GM23248 (cell line): ENCODE results near the gene LRMDA. TPM values are rescaled to one million over a fixed set of nuclear protein-coding genes. Genes with fewer than 3 reads are reported as not detected.
"Not testable (repeated sequence)": the region's sequence is repeated elsewhere in the genome, so short reads cannot be mapped to it uniquely, and the experiment has no call there.

ENCODE experiments used
- DNase-seq: peaks from one replicate; pipeline ENCODE4 v3.0.0-alpha.2; 2015
- H2AFZ ChIP-seq: fragments of 200-600 bp; sonication (generic); 2 replicates; pipeline ENCODE4 v1.6.1; 2016; ENCODE audit warnings: antibody characterized with exemption
- H3F3A ChIP-seq: fragments of 200-600 bp; sonication (generic); 2 replicates; pipeline ENCODE4 v1.6.1; 2016; ENCODE audit warnings: mild to moderate bottlenecking, antibody characterized with exemption, mixed run types; ENCODE audit not compliant: insufficient read depth
- H3K27ac ChIP-seq: fragments of 200-600 bp; sonication (generic); 2 replicates; pipeline ENCODE4 v1.5.1; 2016; ENCODE audit warnings: mild to moderate bottlenecking
- H3K27me3 ChIP-seq: fragments of 200-600 bp; sonication (generic); replicated peaks from 2 replicates; pipeline ENCODE4 v1.6.1; 2016; ENCODE audit warnings: mild to moderate bottlenecking; ENCODE audit not compliant: insufficient read depth
- H3K36me3 ChIP-seq: fragments of 200-600 bp; sonication (generic); 2 replicates; pipeline ENCODE4 v1.6.1; 2016; ENCODE audit warnings: low read depth, mild to moderate bottlenecking
- H3K4me1 ChIP-seq: fragments of 200-600 bp; sonication (generic); 2 replicates; pipeline ENCODE4 v1.6.1; 2016; ENCODE audit warnings: mild to moderate bottlenecking; ENCODE audit not compliant: insufficient read depth
- H3K4me2 ChIP-seq: fragments of 200-600 bp; sonication (generic); one replicate; pipeline ENCODE4 v1.6.1; 2016; ENCODE audit warnings: mild to moderate bottlenecking; ENCODE audit not compliant: unreplicated experiment
- H3K4me3 ChIP-seq: fragments of 200-600 bp; sonication (generic); 2 replicates; pipeline ENCODE4 v1.5.1; 2016; ENCODE audit warnings: mild to moderate bottlenecking
- H3K79me2 ChIP-seq: fragments of 200-600 bp; sonication (generic); 2 replicates; pipeline ENCODE4 v1.6.1; 2016; ENCODE audit warnings: mild to moderate bottlenecking; ENCODE audit not compliant: insufficient read depth
- H3K9ac ChIP-seq: fragments of 200-600 bp; sonication (generic); 2 replicates; pipeline ENCODE4 v1.6.1; 2016; ENCODE audit warnings: mild to moderate bottlenecking
- H3K9me2 ChIP-seq: fragments of 200-600 bp; sonication (generic); 2 replicates; pipeline ENCODE4 v1.6.1; 2016; ENCODE audit warnings: mixed run types, mild to moderate bottlenecking, moderate library complexity; ENCODE audit not compliant: insufficient read depth
- H3K9me3 ChIP-seq: fragments of 200-600 bp; sonication (generic); one replicate; pipeline ENCODE4 v1.6.1; 2017; ENCODE audit warnings: low read depth
- H4K20me1 ChIP-seq: fragments of 200-600 bp; sonication (generic); 2 replicates; pipeline ENCODE4 v1.6.0; 2016; ENCODE audit not compliant: insufficient read depth
- EZH2 ChIP-seq: fragments of 200-600 bp; sonication (generic); IDR thresholded peaks from 2 replicates; pipeline ENCODE4 v1.6.1; 2018; ENCODE audit warnings: antibody characterized with exemption, mild to moderate bottlenecking; ENCODE audit not compliant: insufficient read depth, poor library complexity, severe bottlenecking
- EZH2phosphoT487 ChIP-seq: fragments of 200-600 bp; sonication (generic); IDR thresholded peaks from 2 replicates; pipeline ENCODE4 v1.6.1; 2018; ENCODE audit warnings: antibody characterized with exemption, moderate library complexity, mild to moderate bottlenecking, low read depth; ENCODE audit not compliant: insufficient read depth
- WGBS, 2 experiments: methylation state at CpG; one replicate each; pipeline ENCODE4 v1.1.6; 2015 to 2017; ENCODE audit warnings: low lambda C conversion rate in 2 of 2, low coverage in 1 of 2; ENCODE audit errors: missing lambda C conversion rate in 2 of 2; 5-methylcytosine and 5-hydroxymethylcytosine counted together
- in situ Hi-C: fragments of 300-500 bp; cut with MboI; formaldehyde crosslinking; loops from 2 replicates; pipeline ENCODE4 v1.15.0; 2020
- polyA plus RNA-seq: library from polyadenylated mRNA; unstranded; fragments of >200 nt; fragmentation: Nextera tagmentation; extraction: Ambion mirVana; gene quantifications from 2 replicates; pipeline ENCODE4 v1.2.1, GENCODE V29; 2016
- total RNA-seq: library from RNA; depleted of rRNA; stranded (reverse); fragments of >200 nt; shearing (Covaris generic); gene quantifications from 2 replicates; pipeline ENCODE4 v1.2.3, GENCODE V29; 2014

LRMDA gene
- total and polyA plus RNA-seq, 2 experiments from 2014 or later, result 2.6 TPM; not detected in 1

GRCh38 chr10:76523791-76524351 lies 1092.4 kb downstream of the LRMDA start:
- H3K4me3 ChIP-seq, result no peak overlapping the region
- H3K27ac ChIP-seq, result no peak overlapping the region
- H3K9ac ChIP-seq, result no peak overlapping the region
- TF ChIP-seq EZH2 (no peak), EZH2phosphoT487 (no peak)
- no peak for DNase-seq
- H2AFZ ChIP-seq, result no peak overlapping the region
- in situ Hi-C loops, result no loop called here
- no peaks in the 10 kb centered on the region for H3K27me3 ChIP-seq
- H3K9me3 ChIP-seq, result no peaks in the 10 kb centered on the region
- H3F3A ChIP-seq, result no peaks in the 10 kb centered on the region
- H3K79me2 ChIP-seq, result no peaks in the 10 kb centered on the region
- no peaks in the 10 kb centered on the region for H3K36me3 ChIP-seq
- H3K4me2 ChIP-seq, result no peak overlapping the region
- H3K4me1 ChIP-seq, result no peaks in the 10 kb centered on the region
- 61 to 66% methylated on average over 12 of the region's 12 CpGs for WGBS, 2 experiments
- no peaks in the 10 kb centered on the region for H4K20me1 ChIP-seq
- H3K9me2 ChIP-seq, result no peaks in the 10 kb centered on the region

DNA sequence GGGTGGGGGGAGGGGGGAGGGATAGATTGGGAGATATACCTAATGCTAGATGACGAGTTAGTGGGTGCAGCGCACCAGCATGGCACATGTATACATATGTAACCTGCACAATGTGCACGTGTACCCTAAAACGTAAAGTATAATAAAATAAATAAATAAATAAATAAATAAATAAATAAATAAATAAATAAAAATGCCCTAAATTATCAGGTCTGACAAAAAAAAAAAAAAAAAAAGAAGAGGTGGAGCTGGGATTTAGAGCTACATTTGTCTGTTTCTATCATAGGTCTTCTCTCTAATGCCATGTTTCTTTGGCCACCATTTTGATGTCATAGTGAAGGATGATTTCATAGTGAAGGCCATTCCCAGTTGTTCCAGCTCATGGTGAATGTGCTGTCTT lies 1095.4 kb downstream of the LRMDA start:
- H3K27ac ChIP-seq, H3K4me2 ChIP-seq, H3K27me3 ChIP-seq, H4K20me1 ChIP-seq, H3K9me2 ChIP-seq, H3K9ac ChIP-seq, H3K36me3 ChIP-seq, H3K4me3 ChIP-seq, H3K9me3 ChIP-seq, H3K4me1 ChIP-seq, DNase-seq, H3K79me2 ChIP-seq, H2AFZ ChIP-seq, H3F3A ChIP-seq: not testable (repeated sequence)
- in situ Hi-C loops, result loop anchor here (25.0 kb wide), 1 partner anchor 490 kb away; no protein-coding TSS in a partner anchor
- 89 to 100% methylated on average over 2 to 4 of the region's 4 CpGs for WGBS, 2 experiments

GRCh38 chr10:76540331-76540730 lies 1108.9 kb downstream of the LRMDA start:
- H3F3A ChIP-seq, result no peaks in the 10 kb centered on the region; the same call in 1 of the 2 replicates
- no peak overlapping the region for H3K27ac ChIP-seq
- DNase-seq, result no peak
- H2AFZ ChIP-seq, result no peak overlapping the region
- H3K4me3 ChIP-seq, result no peak overlapping the region
- WGBS, 2 experiments, result 72 to 77% methylated on average over 5 of the region's 5 CpGs
- no peaks in the 10 kb centered on the region for H3K27me3 ChIP-seq
- no peaks in the 10 kb centered on the region for H3K9me3 ChIP-seq
- peaks cover 3% of the 10 kb centered on the region; the same call in 1 of the 2 replicates for H3K9me2 ChIP-seq
- peaks cover 10% of the 10 kb centered on the region for H3K4me1 ChIP-seq
- no peaks in the 10 kb centered on the region for H3K36me3 ChIP-seq
- no peak overlapping the region for H3K9ac ChIP-seq
- no peak for TF ChIP-seq EZH2
- no peak for TF ChIP-seq EZH2phosphoT487
- no peak overlapping the region for H3K4me2 ChIP-seq
- H3K79me2 ChIP-seq, result no peaks in the 10 kb centered on the region
- H4K20me1 ChIP-seq, result no peaks in the 10 kb centered on the region
- in situ Hi-C loops, result loop anchor here (10.0 to 25.0 kb wide), 2 partner anchors 503 to 1146 kb away; no protein-coding TSS in a partner anchor

DNA sequence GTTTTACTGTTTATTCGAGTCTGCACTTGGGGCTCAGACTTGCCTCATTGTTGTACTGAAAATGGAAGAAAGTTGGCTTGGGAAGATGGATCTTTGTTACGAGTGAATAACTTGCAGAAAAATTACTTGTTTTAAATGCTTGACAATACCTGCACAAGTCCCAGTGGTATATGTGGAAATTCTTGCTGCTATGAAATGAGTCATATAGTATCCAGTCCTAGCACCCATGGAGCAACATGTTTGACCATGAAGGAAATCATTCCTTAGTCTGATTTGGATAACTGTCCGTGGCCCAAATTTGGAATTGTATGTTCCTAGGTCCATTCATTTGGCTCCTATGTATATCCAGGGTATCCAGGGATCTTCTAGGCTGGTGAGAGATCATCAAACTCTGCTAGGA lies 1109.4 kb downstream of the LRMDA start:
- Histone ChIP-seq H3K79me2 (no peaks in the 10 kb centered on the region), H3K9me2 (peaks cover 3% of the 10 kb centered on the region; the same call in 1 of the 2 replicates), H4K20me1 (no peaks in the 10 kb centered on the region), H3K4me3 (no peak overlapping the region), H3K27me3 (no peaks in the 10 kb centered on the region), H3K36me3 (no peaks in the 10 kb centered on the region), H2AFZ (no peak overlapping the region), H3K9ac (no peak overlapping the region), H3F3A (no peaks in the 10 kb centered on the region; the same call in 1 of the 2 replicates), H3K4me2 (no peak overlapping the region), H3K9me3 (no peaks in the 10 kb centered on the region), H3K27ac (no peak overlapping the region), H3K4me1 (peaks cover 10% of the 10 kb centered on the region)
- no peak for TF ChIP-seq EZH2phosphoT487
- no peak for TF ChIP-seq EZH2
- DNase-seq, result no peak
- 95 to 97% methylated on average over 3 of the region's 3 CpGs for WGBS, 2 experiments
- in situ Hi-C loops, result loop anchor here (10.0 to 25.0 kb wide), 2 partner anchors 503 to 1146 kb away; no protein-coding TSS in a partner anchor

DNA sequence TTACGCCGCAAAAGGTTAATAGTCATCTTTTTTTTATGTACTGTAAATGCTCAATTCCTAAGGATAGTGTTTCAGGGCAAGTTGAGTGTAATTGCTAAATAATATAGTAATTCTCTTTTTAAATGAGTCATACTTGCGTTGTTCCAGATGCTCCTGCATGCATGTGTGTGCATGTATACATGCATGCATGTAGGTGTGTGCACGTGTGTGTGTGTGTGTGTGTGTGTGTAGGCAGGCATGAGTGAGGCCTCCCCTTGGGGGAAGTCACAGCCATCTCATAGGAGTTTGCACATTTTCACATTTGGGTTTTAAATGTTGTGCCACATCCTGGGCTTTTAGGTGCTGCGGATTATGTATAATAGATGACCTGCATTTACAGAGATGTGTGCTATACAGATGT lies 1110.4 kb downstream of the LRMDA start:
- Histone ChIP-seq H3K9me2 (no peaks in the 10 kb centered on the region), H3K27me3 (no peaks in the 10 kb centered on the region), H4K20me1 (no peaks in the 10 kb centered on the region), H3K9me3 (no peaks in the 10 kb centered on the region), H3K4me1 (peaks cover 10% of the 10 kb centered on the region), H2AFZ (no peak overlapping the region), H3K4me2 (no peak overlapping the region), H3K36me3 (no peaks in the 10 kb centered on the region), H3K79me2 (no peaks in the 10 kb centered on the region), H3F3A (no peaks in the 10 kb centered on the region; the same call in 1 of the 2 replicates), H3K4me3 (no peak overlapping the region), H3K27ac (no peak overlapping the region), H3K9ac (no peak overlapping the region)
- no peak for TF ChIP-seq EZH2
- no peak for TF ChIP-seq EZH2phosphoT487
- in situ Hi-C loops, result loop anchor here (10.0 to 25.0 kb wide), 2 partner anchors 505 to 1147 kb away; no protein-coding TSS in a partner anchor
- 83 to 90% methylated on average over 5 of the region's 5 CpGs for WGBS, 2 experiments
- DNase-seq, result no peak
